HEK293 (cell line): ENCODE results near the gene HMCN2.

Source experiments
- CTCF ChIA-PET: fragments of 350-600 bp; formaldehyde crosslinking; extraction: SDS; loops from one replicate; lab custom pipeline; 2021; ENCODE audit warnings: antibody characterized with exemption; lab: Yijun Ruan, JAX
- POLR2A ChIA-PET: fragments of 300-600 bp; formaldehyde crosslinking; extraction: SDS; loops from one replicate; lab custom pipeline; 2020; ENCODE audit warnings: antibody characterized with exemption, inconsistent platforms; lab: Yijun Ruan, JAX
- H3K27ac ChIP-seq: fragments of 200-500 bp; sonication (Bioruptor generic); 2 replicates; pipeline ENCODE4 v1.5.1; 2014; ENCODE audit warnings: low read depth, low read length, control low read depth, inconsistent platforms; ENCODE audit errors: extremely low read depth
- H3K36me3 ChIP-seq, 2 experiments: fragments of 200-500 bp in 1 of 2; sonication (Bioruptor generic) in 1 of 2; 1 replicate in 1 of 2; 2 replicates in 1 of 2; pipeline ENCODE4 v1.5.1; 2014 to 2017; ENCODE audit warnings: inconsistent platforms in 2 of 2, low read length in 2 of 2; ENCODE audit not compliant: control insufficient read depth in 2 of 2, insufficient read depth in 1 of 2
- H3K4me1 ChIP-seq: fragments of 200-500 bp; sonication (Bioruptor generic); 2 replicates; pipeline ENCODE4 v1.5.1; 2014; ENCODE audit warnings: mild to moderate bottlenecking, low read length, inconsistent platforms; ENCODE audit not compliant: control insufficient read depth, insufficient read depth
- H3K4me3 ChIP-seq: 2 replicates; pipeline ENCODE4 v1.5.1; 2011; ENCODE audit warnings: low read depth, mild to moderate bottlenecking, control low read depth, low read length, moderate library complexity
- H3K9me3 ChIP-seq: fragments of 200-500 bp; sonication (Bioruptor generic); 2 replicates; pipeline ENCODE4 v1.5.1; 2014; ENCODE audit warnings: low read depth, low read length, inconsistent platforms; ENCODE audit not compliant: control insufficient read depth, insufficient read depth
- EGR2 ChIP-seq: fragments of 450-650 bp; formaldehyde crosslinking; IDR thresholded peaks from 2 replicates; pipeline ENCODE4 v1.5.1; 2016; ENCODE audit warnings: low read depth, missing biosample characterization, missing genetic modification characterization
- GLI2 ChIP-seq: fragments of 450-650 bp; formaldehyde crosslinking; IDR thresholded peaks from 2 replicates; pipeline ENCODE4; 2017; ENCODE audit warnings: missing biosample characterization, missing genetic modification characterization, low read depth, borderline replicate concordance
- GLIS2 ChIP-seq: fragments of 450-650 bp; formaldehyde crosslinking; IDR thresholded peaks from 2 replicates; pipeline ENCODE4 v1.5.1; 2016; ENCODE audit warnings: missing biosample characterization, missing genetic modification characterization
- RBAK ChIP-seq: fragments of 450-650 bp; formaldehyde crosslinking; IDR thresholded peaks from 2 replicates; pipeline ENCODE4 v1.5.1; 2016; ENCODE audit warnings: missing biosample characterization, missing genetic modification characterization
- SCRT1 ChIP-seq: fragments of 450-650 bp; formaldehyde crosslinking; IDR thresholded peaks from 2 replicates; pipeline ENCODE4 v1.5.1; 2016; ENCODE audit warnings: missing biosample characterization, missing genetic modification characterization, borderline replicate concordance
- ZNF10 ChIP-seq: fragments of 450-650 bp; formaldehyde crosslinking; IDR thresholded peaks from 2 replicates; pipeline ENCODE4 v1.5.1; 2017; ENCODE audit warnings: missing biosample characterization, missing genetic modification characterization
- ZNF133 ChIP-seq: fragments of 450-650 bp; formaldehyde crosslinking; IDR thresholded peaks from 2 replicates; pipeline ENCODE4 v1.5.1; 2016; ENCODE audit warnings: missing biosample characterization, missing genetic modification characterization
- ZNF157 ChIP-seq: fragments of 450-650 bp; formaldehyde crosslinking; IDR thresholded peaks from 2 replicates; pipeline ENCODE4 v1.5.1; 2016; ENCODE audit warnings: missing biosample characterization, missing genetic modification characterization
- ZNF19 ChIP-seq: fragments of 450-650 bp; formaldehyde crosslinking; IDR thresholded peaks from 2 replicates; pipeline ENCODE4; 2016; ENCODE audit warnings: missing biosample characterization, missing genetic modification characterization, low read depth
- ZNF354C ChIP-seq: fragments of 450-650 bp; formaldehyde crosslinking; IDR thresholded peaks from 2 replicates; pipeline ENCODE4 v1.5.1; 2016; ENCODE audit warnings: missing biosample characterization, missing genetic modification characterization, low read depth, borderline replicate concordance
- ZNF404 ChIP-seq: fragments of 450-650 bp; formaldehyde crosslinking; IDR thresholded peaks from 2 replicates; pipeline ENCODE4 v1.5.1; 2017; ENCODE audit warnings: missing biosample characterization, missing genetic modification characterization
- ZNF473 ChIP-seq: fragments of 450-650 bp; formaldehyde crosslinking; IDR thresholded peaks from 2 replicates; pipeline ENCODE4 v1.5.1; 2017; ENCODE audit warnings: missing biosample characterization, missing genetic modification characterization
- ZNF521 ChIP-seq: fragments of 450-650 bp; formaldehyde crosslinking; IDR thresholded peaks from 2 replicates; pipeline ENCODE4 v1.5.1; 2017; ENCODE audit warnings: missing biosample characterization, mild to moderate bottlenecking, missing genetic modification characterization
- ZNF664 ChIP-seq: fragments of 450-650 bp; formaldehyde crosslinking; IDR thresholded peaks from 2 replicates; pipeline ENCODE4 v1.5.1; 2016; ENCODE audit warnings: missing biosample characterization, missing genetic modification characterization
- ZNF777 ChIP-seq: fragments of 450-650 bp; formaldehyde crosslinking; IDR thresholded peaks from 2 replicates; pipeline ENCODE4 v1.5.1; 2017; ENCODE audit warnings: missing biosample characterization, missing genetic modification characterization, borderline replicate concordance
- ZNF785 ChIP-seq: fragments of 450-650 bp; formaldehyde crosslinking; IDR thresholded peaks from 2 replicates; pipeline ENCODE4 v1.5.1; 2016; ENCODE audit warnings: missing biosample characterization, missing genetic modification characterization
- TF ChIP-seq, protein P1 (sequence below): fragments of 450-650 bp; formaldehyde crosslinking; IDR thresholded peaks from 2 replicates; pipeline ENCODE4 v1.5.1; 2016; ENCODE audit warnings: missing biosample characterization, missing genetic modification characterization
- TF ChIP-seq, protein P2 (sequence below): fragments of 450-650 bp; formaldehyde crosslinking; IDR thresholded peaks from 2 replicates; pipeline ENCODE4 v1.5.1; 2016; ENCODE audit warnings: missing biosample characterization, missing genetic modification characterization
- TF ChIP-seq, protein P3 (sequence below): fragments of 450-650 bp; formaldehyde crosslinking; IDR thresholded peaks from 2 replicates; pipeline ENCODE4; 2016; ENCODE audit warnings: missing biosample characterization, missing genetic modification characterization
- TF ChIP-seq, protein P4 (sequence below): fragments of 450-650 bp; formaldehyde crosslinking; IDR thresholded peaks from 2 replicates; pipeline ENCODE4 v1.5.0; 2017; ENCODE audit warnings: missing biosample characterization, missing genetic modification characterization, borderline replicate concordance
- TF ChIP-seq, protein P5 (sequence below): fragments of 450-650 bp; formaldehyde crosslinking; IDR thresholded peaks from 2 replicates; pipeline ENCODE4 v1.5.1; 2016; ENCODE audit warnings: missing biosample characterization, missing genetic modification characterization
- TF ChIP-seq, protein P6 (sequence below): fragments of 450-650 bp; formaldehyde crosslinking; IDR thresholded peaks from 2 replicates; pipeline ENCODE4 v1.5.1; 2016; ENCODE audit warnings: missing biosample characterization, missing genetic modification characterization
- TF ChIP-seq, protein P7 (sequence below): fragments of 450-650 bp; formaldehyde crosslinking; IDR thresholded peaks from 2 replicates; pipeline ENCODE4 v1.5.1; 2017; ENCODE audit warnings: missing biosample characterization, missing genetic modification characterization

Gene HMCN2

DNA sequence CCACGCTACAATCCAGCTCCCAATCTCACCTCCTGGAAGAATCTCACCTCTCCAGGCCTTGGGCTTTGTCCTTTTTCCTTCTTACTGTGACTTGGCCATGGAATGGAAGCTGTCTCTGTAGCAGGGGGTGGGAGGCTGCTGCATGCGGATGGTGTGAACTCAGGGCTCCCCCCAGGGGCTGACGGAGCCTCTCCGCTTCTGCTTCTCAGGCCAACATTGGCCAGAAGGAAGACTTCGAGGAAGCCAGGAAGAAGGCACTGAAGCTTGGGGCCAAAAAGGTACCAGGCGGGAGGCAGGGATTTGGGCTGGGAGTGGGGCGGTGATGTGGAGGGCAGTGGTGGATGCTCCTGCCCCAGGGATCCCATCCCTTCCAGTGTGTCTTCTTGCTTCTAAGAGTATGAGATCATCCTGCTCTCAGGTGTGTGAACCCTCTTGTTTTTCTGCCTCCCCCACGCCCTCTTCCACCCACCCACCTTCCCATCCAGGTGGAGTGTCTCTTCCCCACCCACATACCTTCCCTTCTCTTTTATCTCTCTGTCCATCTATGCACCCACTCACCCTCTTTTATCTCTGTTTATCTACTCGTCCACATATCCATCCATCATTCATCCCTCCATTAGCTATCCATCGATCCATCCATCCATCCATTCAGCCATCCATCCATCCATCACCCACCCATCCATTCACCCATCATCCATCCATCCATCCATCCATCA, 188.7 kb downstream of the HMCN2 start (continued):
- TF ChIP-seq ZNF133 (no peak), ZNF19 (tag by site-specific recombination) (no peak), ZNF10 (no peak), ZNF473 (0 out of 2 replicates have a peak, but pooled peaks have one; percentile 9), SCRT1 (tag by site-specific recombination) (no peak)
- TF ChIP-seq, protein P1, sequence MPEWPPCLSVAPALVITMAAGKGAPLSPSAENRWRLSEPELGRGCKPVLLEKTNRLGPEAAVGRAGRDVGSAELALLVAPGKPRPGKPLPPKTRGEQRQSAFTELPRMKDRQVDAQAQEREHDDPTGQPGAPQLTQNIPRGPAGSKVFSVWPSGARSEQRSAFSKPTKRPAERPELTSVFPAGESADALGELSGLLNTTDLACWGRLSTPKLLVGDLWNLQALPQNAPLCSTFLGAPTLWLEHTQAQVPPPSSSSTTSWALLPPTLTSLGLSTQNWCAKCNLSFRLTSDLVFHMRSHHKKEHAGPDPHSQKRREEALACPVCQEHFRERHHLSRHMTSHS (tag by site-specific recombination): 0 out of 2 replicates have a peak, but pooled peaks have one; percentile 9

DNA sequence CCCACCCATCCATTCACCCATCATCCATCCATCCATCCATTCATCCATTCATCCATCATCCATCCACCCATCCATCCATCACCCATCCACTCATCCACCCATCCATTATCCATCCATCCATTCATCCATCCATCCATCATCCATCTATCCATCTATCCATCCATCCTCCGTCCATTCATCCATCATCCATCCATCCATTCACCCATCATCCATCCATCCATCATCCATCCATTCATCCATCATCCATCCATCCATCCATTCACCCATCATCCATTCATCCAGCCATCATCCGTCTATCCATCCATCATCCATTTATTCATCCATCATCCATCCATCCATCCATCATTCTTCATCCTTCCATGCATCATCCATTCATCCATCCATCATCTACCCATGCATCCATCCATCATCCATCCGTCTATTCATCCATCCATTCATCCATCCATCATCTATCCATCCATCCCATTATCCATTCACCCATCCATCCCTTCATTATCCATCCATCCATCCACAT, 189.3 kb downstream of the HMCN2 start:
- H3K9me3 ChIP-seq: no peaks in the 10 kb centered on the region
- no peak overlapping the region for H3K4me3 ChIP-seq
- H3K27ac ChIP-seq: no peak overlapping the region
- POLR2A ChIA-PET: no interaction called here
- CTCF ChIA-PET: no interaction called here
- H3K36me3 ChIP-seq: peaks cover 0 to 5% of the 10 kb centered on the region in 2 experiments; a peak in 1 of 3 replicates
- peaks cover 2% of the 10 kb centered on the region; the same call in 1 of the 2 replicates for H3K4me1 ChIP-seq
- TF ChIP-seq, protein P2, sequence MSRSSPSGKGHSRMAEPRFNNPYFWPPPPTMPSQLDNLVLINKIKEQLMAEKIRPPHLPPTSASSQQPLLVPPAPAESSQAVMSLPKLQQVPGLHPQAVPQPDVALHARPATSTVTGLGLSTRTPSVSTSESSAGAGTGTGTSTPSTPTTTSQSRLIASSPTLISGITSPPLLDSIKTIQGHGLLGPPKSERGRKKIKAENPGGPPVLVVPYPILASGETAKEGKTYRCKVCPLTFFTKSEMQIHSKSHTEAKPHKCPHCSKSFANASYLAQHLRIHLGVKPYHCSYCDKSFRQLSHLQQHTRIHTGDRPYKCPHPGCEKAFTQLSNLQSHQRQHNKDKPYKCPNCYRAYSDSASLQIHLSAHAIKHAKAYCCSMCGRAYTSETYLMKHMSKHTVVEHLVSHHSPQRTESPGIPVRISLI (tag by site-specific recombination): no peak
- TF ChIP-seq ZNF777: no peak
- TF ChIP-seq RBAK (tag by site-specific recombination): no peak
- TF ChIP-seq ZNF354C: no peak
- TF ChIP-seq ZNF157 (tag by site-specific recombination): no peak
- no peak for TF ChIP-seq ZNF664
- no peak for TF ChIP-seq ZNF404
- TF ChIP-seq GLIS2 (tag by site-specific recombination): no peak
- TF ChIP-seq EGR2 (tag by site-specific recombination): no peak
- TF ChIP-seq ZNF521 (tag by site-specific recombination): peak; percentile 97
- TF ChIP-seq ZNF785 (tag by site-specific recombination): peak; percentile 46; the same call in 1 of the 2 replicates
- TF ChIP-seq, protein P3, sequence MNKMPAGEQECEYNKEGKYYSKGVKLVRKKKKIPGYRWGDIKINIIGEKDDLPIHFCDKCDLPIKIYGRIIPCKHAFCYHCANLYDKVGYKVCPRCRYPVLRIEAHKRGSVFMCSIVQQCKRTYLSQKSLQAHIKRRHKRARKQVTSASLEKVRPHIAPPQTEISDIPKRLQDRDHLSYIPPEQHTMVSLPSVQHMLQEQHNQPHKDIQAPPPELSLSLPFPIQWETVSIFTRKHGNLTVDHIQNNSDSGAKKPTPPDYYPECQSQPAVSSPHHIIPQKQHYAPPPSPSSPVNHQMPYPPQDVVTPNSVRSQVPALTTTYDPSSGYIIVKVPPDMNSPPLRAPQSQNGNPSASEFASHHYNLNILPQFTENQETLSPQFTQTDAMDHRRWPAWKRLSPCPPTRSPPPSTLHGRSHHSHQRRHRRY: no peak; the same call in 1 of the 2 replicates
- 0 out of 2 replicates have a peak, but pooled peaks have one; percentile 3 for TF ChIP-seq ZNF473
- TF ChIP-seq, protein P4, sequence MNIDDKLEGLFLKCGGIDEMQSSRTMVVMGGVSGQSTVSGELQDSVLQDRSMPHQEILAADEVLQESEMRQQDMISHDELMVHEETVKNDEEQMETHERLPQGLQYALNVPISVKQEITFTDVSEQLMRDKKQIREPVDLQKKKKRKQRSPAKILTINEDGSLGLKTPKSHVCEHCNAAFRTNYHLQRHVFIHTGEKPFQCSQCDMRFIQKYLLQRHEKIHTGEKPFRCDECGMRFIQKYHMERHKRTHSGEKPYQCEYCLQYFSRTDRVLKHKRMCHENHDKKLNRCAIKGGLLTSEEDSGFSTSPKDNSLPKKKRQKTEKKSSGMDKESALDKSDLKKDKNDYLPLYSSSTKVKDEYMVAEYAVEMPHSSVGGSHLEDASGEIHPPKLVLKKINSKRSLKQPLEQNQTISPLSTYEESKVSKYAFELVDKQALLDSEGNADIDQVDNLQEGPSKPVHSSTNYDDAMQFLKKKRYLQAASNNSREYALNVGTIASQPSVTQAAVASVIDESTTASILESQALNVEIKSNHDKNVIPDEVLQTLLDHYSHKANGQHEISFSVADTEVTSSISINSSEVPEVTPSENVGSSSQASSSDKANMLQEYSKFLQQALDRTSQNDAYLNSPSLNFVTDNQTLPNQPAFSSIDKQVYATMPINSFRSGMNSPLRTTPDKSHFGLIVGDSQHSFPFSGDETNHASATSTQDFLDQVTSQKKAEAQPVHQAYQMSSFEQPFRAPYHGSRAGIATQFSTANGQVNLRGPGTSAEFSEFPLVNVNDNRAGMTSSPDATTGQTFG (tag by site-specific recombination): 0 out of 2 replicates have a peak, but pooled peaks have one; percentile 26
- TF ChIP-seq, protein P5, sequence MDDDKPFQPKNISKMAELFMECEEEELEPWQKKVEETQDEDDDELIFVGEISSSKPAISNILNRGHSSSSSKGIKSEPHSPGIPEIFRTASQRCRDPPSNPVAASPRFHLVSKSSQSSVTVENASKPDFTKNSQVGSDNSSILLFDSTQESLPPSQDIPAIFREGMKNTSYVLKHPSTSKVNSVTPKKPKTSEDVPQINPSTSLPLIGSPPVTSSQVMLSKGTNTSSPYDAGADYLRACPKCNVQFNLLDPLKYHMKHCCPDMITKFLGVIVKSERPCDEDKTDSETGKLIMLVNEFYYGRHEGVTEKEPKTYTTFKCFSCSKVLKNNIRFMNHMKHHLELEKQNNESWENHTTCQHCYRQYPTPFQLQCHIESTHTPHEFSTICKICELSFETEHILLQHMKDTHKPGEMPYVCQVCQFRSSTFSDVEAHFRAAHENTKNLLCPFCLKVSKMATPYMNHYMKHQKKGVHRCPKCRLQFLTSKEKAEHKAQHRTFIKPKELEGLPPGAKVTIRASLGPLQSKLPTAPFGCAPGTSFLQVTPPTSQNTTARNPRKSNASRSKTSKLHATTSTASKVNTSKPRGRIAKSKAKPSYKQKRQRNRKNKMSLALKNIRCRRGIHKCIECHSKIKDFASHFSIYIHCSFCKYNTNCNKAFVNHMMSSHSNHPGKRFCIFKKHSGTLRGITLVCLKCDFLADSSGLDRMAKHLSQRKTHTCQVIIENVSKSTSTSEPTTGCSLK: 0 out of 2 replicates have a peak, but pooled peaks have one; percentile 10
- no peak for TF ChIP-seq GLI2
- TF ChIP-seq ZNF133: no peak; the same call in 1 of the 2 replicates
- TF ChIP-seq, protein P6, sequence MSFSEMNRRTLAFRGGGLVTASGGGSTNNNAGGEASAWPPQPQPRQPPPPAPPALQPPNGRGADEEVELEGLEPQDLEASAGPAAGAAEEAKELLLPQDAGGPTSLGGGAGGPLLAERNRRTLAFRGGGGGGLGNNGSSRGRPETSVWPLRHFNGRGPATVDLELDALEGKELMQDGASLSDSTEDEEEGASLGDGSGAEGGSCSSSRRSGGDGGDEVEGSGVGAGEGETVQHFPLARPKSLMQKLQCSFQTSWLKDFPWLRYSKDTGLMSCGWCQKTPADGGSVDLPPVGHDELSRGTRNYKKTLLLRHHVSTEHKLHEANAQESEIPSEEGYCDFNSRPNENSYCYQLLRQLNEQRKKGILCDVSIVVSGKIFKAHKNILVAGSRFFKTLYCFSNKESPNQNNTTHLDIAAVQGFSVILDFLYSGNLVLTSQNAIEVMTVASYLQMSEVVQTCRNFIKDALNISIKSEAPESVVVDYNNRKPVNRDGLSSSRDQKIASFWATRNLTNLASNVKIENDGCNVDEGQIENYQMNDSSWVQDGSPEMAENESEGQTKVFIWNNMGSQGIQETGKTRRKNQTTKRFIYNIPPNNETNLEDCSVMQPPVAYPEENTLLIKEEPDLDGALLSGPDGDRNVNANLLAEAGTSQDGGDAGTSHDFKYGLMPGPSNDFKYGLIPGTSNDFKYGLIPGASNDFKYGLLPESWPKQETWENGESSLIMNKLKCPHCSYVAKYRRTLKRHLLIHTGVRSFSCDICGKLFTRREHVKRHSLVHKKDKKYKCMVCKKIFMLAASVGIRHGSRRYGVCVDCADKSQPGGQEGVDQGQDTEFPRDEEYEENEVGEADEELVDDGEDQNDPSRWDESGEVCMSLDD (tag by site-specific recombination): peak; percentile 25; the same call in 1 of the 2 replicates
- TF ChIP-seq, protein P7, sequence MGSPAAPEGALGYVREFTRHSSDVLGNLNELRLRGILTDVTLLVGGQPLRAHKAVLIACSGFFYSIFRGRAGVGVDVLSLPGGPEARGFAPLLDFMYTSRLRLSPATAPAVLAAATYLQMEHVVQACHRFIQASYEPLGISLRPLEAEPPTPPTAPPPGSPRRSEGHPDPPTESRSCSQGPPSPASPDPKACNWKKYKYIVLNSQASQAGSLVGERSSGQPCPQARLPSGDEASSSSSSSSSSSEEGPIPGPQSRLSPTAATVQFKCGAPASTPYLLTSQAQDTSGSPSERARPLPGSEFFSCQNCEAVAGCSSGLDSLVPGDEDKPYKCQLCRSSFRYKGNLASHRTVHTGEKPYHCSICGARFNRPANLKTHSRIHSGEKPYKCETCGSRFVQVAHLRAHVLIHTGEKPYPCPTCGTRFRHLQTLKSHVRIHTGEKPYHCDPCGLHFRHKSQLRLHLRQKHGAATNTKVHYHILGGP: no peak
